ENCODE data around the gene PDGFRA. TPM values are rescaled to one million over a fixed set of nuclear protein-coding genes. Genes with fewer than 3 reads are reported as not detected.

The PDGFRA gene
- total RNA-seq, 1 experiment from 2014 or later = 6.8 TPM

GRCh38 chr4:54290980-54291379, 61.9 kb downstream of the PDGFRA start:
- no peaks in the 10 kb centered on the region for H3K27me3 Mint-ChIP-seq (ENCODE audit: low read depth)
- H3K4me1 Mint-ChIP-seq = no peaks in the 10 kb centered on the region
- no peak overlapping the region for H3K27ac ChIP-seq (ENCODE audit: insufficient read length, low read depth, low read length)
- peaks cover 0 to 2% of the 10 kb centered on the region in 2 experiments; a peak in 1 of 5 replicates for H3K9me3 Mint-ChIP-seq
- H3K23me2 ChIP-seq (ENCODE audit: insufficient read length, low read depth, low read length, poor library complexity, severe bottlenecking) = no peaks in the 10 kb centered on the region
- H3K18ac ChIP-seq (ENCODE audit: insufficient read length, low read depth, low read length) = no peak overlapping the region
- H2BK5ac ChIP-seq (ENCODE audit: insufficient read length, low read length) = no peak overlapping the region
- H3K36me3 Mint-ChIP-seq (ENCODE audit: insufficient read depth in 1 of 3, low read depth in 3 of 3) = peaks cover 8 to 21% (median 19%) of the 10 kb centered on the region in 3 experiments; a peak in 6 of 7 replicates
- H3K14ac ChIP-seq (ENCODE audit: insufficient read depth, low read length) = no peak overlapping the region
- no peak overlapping the region for H4K91ac ChIP-seq (ENCODE audit: insufficient read length, low read depth, low read length)
- no peak overlapping the region for H3K23ac ChIP-seq (ENCODE audit: insufficient read length, low read depth, low read length)
- no peak for TF ChIP-seq CTCF (conservative IDR thresholded peaks at IDR 0.05)
- no peak overlapping the region for H3K4me2 ChIP-seq (ENCODE audit: insufficient read depth, insufficient read length, low read length)
- H2AK5ac ChIP-seq (ENCODE audit: insufficient read length, low read length) = no peak overlapping the region
- no peaks in the 10 kb centered on the region for H3K9me3 ChIP-seq (ENCODE audit: control insufficient read depth, low read depth, low read length)
- H2BK20ac ChIP-seq (ENCODE audit: low read depth, low read length, poor library complexity, severe bottlenecking) = no peak overlapping the region
- no peak overlapping the region for H4K8ac ChIP-seq (replicated peaks; ENCODE audit: insufficient read length, low read depth, low read length)
- no peaks in the 10 kb centered on the region for H3K79me2 ChIP-seq (ENCODE audit: insufficient read depth, low read length)
- H2BK12ac ChIP-seq (ENCODE audit: insufficient read length, low read depth, low read length) = no peak overlapping the region
- H2BK15ac ChIP-seq (ENCODE audit: low read depth, low read length) = no peak overlapping the region
- no peak overlapping the region for H3K4ac ChIP-seq (ENCODE audit: low read depth, low read length)
- H3K4me1 ChIP-seq (ENCODE audit: insufficient read depth, low read length) = no peaks in the 10 kb centered on the region
- H2AFZ ChIP-seq (ENCODE audit: low read length) = no peak overlapping the region
- no peak overlapping the region for H3K4me3 Mint-ChIP-seq
- no peak overlapping the region for H3K9ac ChIP-seq (ENCODE audit: extremely low read depth, insufficient read length, low read length)
- H3K27me3 ChIP-seq (ENCODE audit: insufficient read depth, low read length) = no peaks in the 10 kb centered on the region
- H2BK120ac ChIP-seq (ENCODE audit: low read depth, low read length, poor library complexity, severe bottlenecking) = no peak overlapping the region
- WGBS (ENCODE audit: extremely low coverage, insufficient read length, low lambda C conversion rate) = no CpG with 5 or more reads among the region's 3 CpGs
- H3K56ac ChIP-seq (ENCODE audit: insufficient read length, low read depth, low read length) = no peak overlapping the region
- no peaks in the 10 kb centered on the region for H3K79me1 ChIP-seq (ENCODE audit: insufficient read depth, low read depth, low read length, poor library complexity, severe bottlenecking)
- no peak overlapping the region for H3K27ac Mint-ChIP-seq
- no peak overlapping the region for H3T11ph ChIP-seq (ENCODE audit: low read length)
- no peak overlapping the region for H4K5ac ChIP-seq (ENCODE audit: insufficient read length, low read depth, low read length)
- no peaks in the 10 kb centered on the region for H4K20me1 ChIP-seq (ENCODE audit: control insufficient read depth, insufficient read depth, insufficient read length)
- DNase-seq = no peak
